Mucosa of descending colon (tissue), 3 donors: ENCODE data around the gene RNMT. TPM values are rescaled to one million over a fixed set of nuclear protein-coding genes. Genes with fewer than 3 reads are reported as not detected.
"Not testable (repeated sequence)": the region's sequence is repeated elsewhere in the genome, so short reads cannot be mapped to it uniquely, and the experiment has no call there.

Source experiments
- ATAC-seq: fragments of 200-7000 bp; cut with Tn5 transposase; one replicate; pipeline ENCODE4 v1.9.1; 2020; ENCODE audit warnings: mild to moderate bottlenecking, moderate library complexity
- DNase-seq, 3 donors: peaks; one replicate each; pipeline ENCODE4 v3.0.0-alpha.2; 2020
- H3K36me3 ChIP-seq: fragments of 200-600 bp; one replicate; pipeline ENCODE4 v1.8.0; 2021; ENCODE audit warnings: low read depth, mild to moderate bottlenecking
- H3K4me1 ChIP-seq: fragments of 200-600 bp; one replicate; pipeline ENCODE4 v1.8.0; 2021; ENCODE audit warnings: low read depth, mild to moderate bottlenecking
- H3K4me3 ChIP-seq: fragments of 200-600 bp; one replicate; pipeline ENCODE4 v1.8.0; 2021; ENCODE audit warnings: mild to moderate bottlenecking
- H3K9me3 ChIP-seq: fragments of 200-600 bp; one replicate; pipeline ENCODE4 v1.8.0; 2021; ENCODE audit warnings: mild to moderate bottlenecking
- CTCF ChIP-seq: fragments of 200-600 bp; IDR thresholded peaks from one replicate; pipeline ENCODE4 v1.8.0; 2022; ENCODE audit warnings: antibody characterized with exemption, mild to moderate bottlenecking
- intact Hi-C, 2 donors: fragments of 100-400 bp; cut with DNase I in 1 of 2; cut with micrococcal nuclease in 1 of 2; formaldehyde crosslinking; loops; one replicate each; pipeline versions ENCODE4 v1.11.0 to v1.11.1; 2022; cut with DNase I, micrococcal nuclease
- total RNA-seq, 3 donors: library from RNA; stranded (reverse); fragmentation: NEBNext Ultra II Directional in 2 of 3; extraction: Animal tissue kit (Norgen Biotek cat#: 25700) in 2 of 3; gene quantifications; one replicate each; pipeline versions ENCODE4 v1.2.1 to v1.2.4, GENCODE V29; 2021 to 2023
- donor health status: DM: no; HTN: no; CAD: no; lungs with moderate emphysema.
- donor health status: DM: no; HTN: no; CAD: no.
- donor health status: DM: no; HTN: yes; CAD: no.

The RNMT gene
- total RNA-seq, 3 donors from 2014 or later, result 13.7 to 25.8 (median 19.4) TPM

DNA sequence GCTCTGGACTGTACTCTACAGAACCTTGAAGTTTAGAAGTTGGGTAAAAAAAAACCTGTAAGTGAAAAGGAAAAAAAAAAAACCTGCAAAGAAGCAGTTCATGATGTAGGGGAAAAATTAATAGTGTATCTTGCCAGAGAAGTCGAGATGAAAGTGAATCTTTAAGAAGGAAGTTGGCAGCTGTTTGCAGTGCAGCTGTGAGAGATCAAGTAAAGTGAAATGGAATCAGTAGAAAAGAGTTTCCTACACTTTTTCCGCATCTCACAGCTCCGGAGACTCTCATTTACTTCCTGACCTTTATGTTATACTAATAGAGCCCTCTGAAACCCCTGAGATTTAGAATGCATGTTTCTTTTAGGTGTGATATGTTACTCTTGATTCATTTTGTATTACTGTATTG is 19.2 kb downstream of the RNMT start:
- no peak overlapping the region for H3K4me3 ChIP-seq
- H3K4me1 ChIP-seq, result no peaks in the 10 kb centered on the region
- no peak for ATAC-seq
- no peaks in the 10 kb centered on the region for H3K36me3 ChIP-seq
- H3K9me3 ChIP-seq, result no peaks in the 10 kb centered on the region
- TF ChIP-seq CTCF, result no peak
- no peak for DNase-seq
- intact Hi-C loops, result no loop called here

- H3K36me3 ChIP-seq, result no peaks in the 10 kb centered on the region
- ATAC-seq, result peak; percentile 55
- no peaks in the 10 kb centered on the region for H3K9me3 ChIP-seq
- intact Hi-C loops, result no loop called here
- TF ChIP-seq CTCF, result no peak
- H3K4me1 ChIP-seq, result no peaks in the 10 kb centered on the region
- peak in 1 of 3 donors; percentile 69 for DNase-seq
- no peak overlapping the region for H3K4me3 ChIP-seq
These were observed 20.2 kb downstream of the RNMT start for GRCh38 chr18:13746633-13747032.

GRCh38 chr18:13751599-13751998 is 25.1 kb downstream of the RNMT start:
- H3K9me3 ChIP-seq, H3K36me3 ChIP-seq, H3K4me1 ChIP-seq, DNase-seq, intact Hi-C loops, ATAC-seq, H3K4me3 ChIP-seq: not testable (repeated sequence)

DNA sequence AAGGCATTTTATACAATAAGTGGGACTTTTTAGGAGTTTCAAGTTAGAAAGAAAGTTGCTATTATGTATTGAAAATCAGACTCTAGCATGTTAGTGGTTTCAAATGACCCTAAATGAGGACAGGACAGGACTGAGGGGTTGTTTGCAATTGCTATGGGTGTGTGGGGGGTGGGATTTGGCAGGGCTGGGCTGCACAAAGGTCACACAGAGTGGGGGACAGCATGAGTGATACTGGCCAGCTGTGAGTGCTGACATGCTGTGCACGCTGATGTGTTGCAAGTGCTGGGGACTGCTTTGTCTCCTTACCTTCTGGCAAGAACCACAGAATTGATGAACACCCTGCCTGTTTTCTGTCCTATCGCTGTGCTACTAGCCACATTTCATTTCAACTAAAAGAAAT is 29.8 kb downstream of the RNMT start:
- H3K4me1 ChIP-seq, result no peaks in the 10 kb centered on the region
- H3K36me3 ChIP-seq, result peaks cover 9% of the 10 kb centered on the region
- intact Hi-C loops, result no loop called here
- no peak for ATAC-seq
- TF ChIP-seq CTCF, result no peak
- no peaks in the 10 kb centered on the region for H3K9me3 ChIP-seq
- no peak for DNase-seq
- H3K4me3 ChIP-seq, result no peak overlapping the region

DNA sequence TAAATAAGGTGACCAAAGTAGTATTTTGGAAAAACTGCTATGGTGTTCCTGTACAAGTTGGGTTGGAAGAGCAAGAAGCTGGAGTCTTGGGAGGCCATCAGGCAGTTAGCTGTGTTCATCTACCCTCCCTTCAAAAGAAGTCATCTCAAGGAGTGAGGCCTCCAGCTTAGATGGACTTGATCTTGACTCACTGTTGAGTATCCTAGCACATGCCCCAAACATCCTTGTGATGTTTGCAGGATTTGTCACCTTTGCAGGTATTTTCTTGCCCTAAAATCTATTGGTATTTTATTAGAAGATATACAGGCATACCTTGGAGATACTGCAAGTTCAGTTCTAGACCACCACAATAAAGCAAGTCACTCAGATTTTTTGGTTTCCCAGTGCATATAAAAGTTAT is 30.2 kb downstream of the RNMT start:
- no peaks in the 10 kb centered on the region for H3K4me1 ChIP-seq
- peaks cover 9% of the 10 kb centered on the region for H3K36me3 ChIP-seq
- H3K9me3 ChIP-seq, result no peaks in the 10 kb centered on the region
- no peak for DNase-seq
- no peak for TF ChIP-seq CTCF
- no peak for ATAC-seq
- intact Hi-C loops, result no loop called here
- H3K4me3 ChIP-seq, result no peak overlapping the region

DNA sequence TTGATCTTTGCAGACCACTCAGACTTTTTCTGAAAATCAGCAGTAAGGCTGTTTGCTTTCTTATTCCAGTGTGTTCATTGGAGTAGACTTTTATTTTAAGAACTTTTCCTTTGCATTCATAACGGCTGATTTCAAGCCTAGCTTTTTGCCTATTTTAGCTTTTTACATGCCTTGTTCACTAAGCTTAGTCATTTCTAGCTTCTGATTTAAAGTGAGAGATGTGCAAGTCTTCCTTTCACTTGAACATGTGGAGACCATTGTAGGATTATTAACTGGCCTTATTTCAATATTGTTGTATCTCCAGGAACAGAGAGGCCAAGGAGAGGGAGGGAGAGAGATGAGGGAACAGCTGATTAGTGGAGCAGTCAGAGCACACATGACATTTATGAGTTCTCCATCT is 32.1 kb downstream of the RNMT start:
- no peak overlapping the region for H3K4me3 ChIP-seq
- H3K9me3 ChIP-seq, result no peaks in the 10 kb centered on the region
- DNase-seq (no peak), ATAC-seq (no peak)
- H3K4me1 ChIP-seq, result no peaks in the 10 kb centered on the region
- H3K36me3 ChIP-seq, result peaks cover 6% of the 10 kb centered on the region
- intact Hi-C loops, result no loop called here
- TF ChIP-seq CTCF, result no peak
